ENCODE measurements around the gene CACNA1C. TPM values are rescaled to one million over a fixed set of nuclear protein-coding genes. Genes with fewer than 3 reads are reported as not detected.
A peak's percentile ranks its signal among the peaks of the same experiment; 100 is the strongest.

The CACNA1C gene
- total RNA-seq, 1 donor from 2014 or later, result 102 TPM

DNA sequence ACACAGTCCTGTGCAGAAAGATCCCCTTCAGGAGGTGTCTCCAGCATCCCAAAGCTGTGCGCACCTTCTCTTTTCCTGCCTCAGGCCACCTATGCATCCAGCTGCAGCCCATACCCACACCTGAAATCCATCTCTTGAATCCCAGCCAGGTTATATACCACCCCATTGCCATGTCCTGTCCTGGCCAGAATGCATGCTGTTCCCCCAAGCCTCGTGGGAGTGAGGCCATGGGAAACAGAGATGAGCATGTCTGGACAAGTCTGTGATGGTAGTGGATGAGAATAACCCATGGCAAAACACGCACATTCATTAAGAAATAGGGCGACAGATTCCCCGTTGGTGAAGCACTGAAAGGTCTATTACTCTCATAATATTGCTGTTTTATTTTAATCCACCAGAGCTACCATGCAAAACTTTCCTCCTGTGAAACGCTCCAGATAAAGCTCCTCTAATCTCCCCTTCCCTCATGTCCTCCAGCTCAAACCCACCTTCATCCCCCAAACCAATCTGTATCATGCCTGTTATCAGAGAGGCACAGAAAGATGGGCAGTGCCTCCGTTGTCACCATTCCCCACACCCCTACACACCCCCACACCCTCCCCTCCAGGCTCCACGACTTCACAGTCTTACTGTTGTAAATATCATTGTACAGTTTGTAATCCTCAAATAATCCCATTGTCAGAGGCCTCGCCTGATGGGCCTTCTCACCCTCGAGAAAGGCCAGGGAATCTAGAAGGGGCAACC, 644.4 kb downstream of the CACNA1C start:
- H3K36me3 ChIP-seq, result no peaks in the 10 kb centered on the region
- intact Hi-C loops (cut with DNase I), result no loop called here
- no peak overlapping the region for H3K4me3 ChIP-seq
- no peak overlapping the region for H3K27ac ChIP-seq
- no peaks in the 10 kb centered on the region for H3K27me3 ChIP-seq
- no peaks in the 10 kb centered on the region for H3K9me3 ChIP-seq
- TF ChIP-seq, protein P1, sequence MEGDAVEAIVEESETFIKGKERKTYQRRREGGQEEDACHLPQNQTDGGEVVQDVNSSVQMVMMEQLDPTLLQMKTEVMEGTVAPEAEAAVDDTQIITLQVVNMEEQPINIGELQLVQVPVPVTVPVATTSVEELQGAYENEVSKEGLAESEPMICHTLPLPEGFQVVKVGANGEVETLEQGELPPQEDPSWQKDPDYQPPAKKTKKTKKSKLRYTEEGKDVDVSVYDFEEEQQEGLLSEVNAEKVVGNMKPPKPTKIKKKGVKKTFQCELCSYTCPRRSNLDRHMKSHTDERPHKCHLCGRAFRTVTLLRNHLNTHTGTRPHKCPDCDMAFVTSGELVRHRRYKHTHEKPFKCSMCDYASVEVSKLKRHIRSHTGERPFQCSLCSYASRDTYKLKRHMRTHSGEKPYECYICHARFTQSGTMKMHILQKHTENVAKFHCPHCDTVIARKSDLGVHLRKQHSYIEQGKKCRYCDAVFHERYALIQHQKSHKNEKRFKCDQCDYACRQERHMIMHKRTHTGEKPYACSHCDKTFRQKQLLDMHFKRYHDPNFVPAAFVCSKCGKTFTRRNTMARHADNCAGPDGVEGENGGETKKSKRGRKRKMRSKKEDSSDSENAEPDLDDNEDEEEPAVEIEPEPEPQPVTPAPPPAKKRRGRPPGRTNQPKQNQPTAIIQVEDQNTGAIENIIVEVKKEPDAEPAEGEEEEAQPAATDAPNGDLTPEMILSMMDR (IDR thresholded peaks at IDR 0.05), result no peak
- H3K4me1 ChIP-seq, result no peaks in the 10 kb centered on the region
- DNase-seq (ENCODE audit: low spot score in 2 of 2), result no peak

DNA sequence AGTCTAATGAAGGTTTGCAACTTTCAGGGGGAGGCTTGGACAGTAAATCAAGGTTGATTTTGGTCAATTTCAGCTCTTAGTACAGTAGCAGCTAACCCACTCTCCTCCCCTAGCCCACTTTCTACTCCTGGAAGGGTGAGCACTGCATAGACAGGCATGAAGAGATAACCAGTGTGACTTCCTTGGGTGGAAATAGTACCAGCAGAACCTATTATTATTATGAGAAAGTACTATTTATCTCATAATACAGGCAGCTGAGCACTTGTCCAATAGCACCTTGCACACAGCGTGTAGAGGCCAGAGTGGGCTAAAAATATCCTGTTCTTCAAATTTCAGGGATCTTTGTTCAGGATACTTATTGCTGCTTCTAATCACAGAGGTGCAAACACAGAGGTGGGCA, 645.8 kb downstream of the CACNA1C start:
- intact Hi-C loops (cut with DNase I), result no loop called here
- no peaks in the 10 kb centered on the region for H3K27me3 ChIP-seq

DNA sequence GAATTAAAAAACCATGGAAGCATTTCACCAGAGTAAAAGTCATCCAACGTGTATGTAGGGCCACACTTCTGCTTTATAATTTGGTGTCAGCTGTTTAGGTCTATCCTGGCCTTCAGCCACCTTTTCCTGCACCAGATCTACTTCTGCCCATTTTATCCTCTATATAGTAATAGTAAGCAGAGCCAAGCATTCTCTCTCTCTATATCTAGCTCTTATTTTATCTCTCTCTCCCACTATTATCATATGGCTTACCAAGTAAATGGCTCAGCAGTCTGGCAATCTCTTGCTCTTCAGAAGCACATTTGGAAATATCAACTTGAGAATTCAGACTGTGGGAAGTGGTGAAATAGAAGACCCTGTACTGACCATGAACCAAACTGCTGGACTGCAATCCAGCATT, 657.9 kb downstream of the CACNA1C start:
- Histone ChIP-seq H3K36me3 (no peaks in the 10 kb centered on the region), H3K4me1 (no peaks in the 10 kb centered on the region), H3K4me3 (no peak overlapping the region), H3K27me3 (no peaks in the 10 kb centered on the region), H3K27ac (no peak overlapping the region), H3K9me3 (peaks cover 7 to 40% of the 10 kb centered on the region in 2 donors)
- intact Hi-C loops (cut with DNase I), result no loop called here
- TF ChIP-seq, protein P1 (IDR thresholded peaks at IDR 0.05), result no peak
- no peak for DNase-seq (ENCODE audit: low spot score in 2 of 2)

More for the DNA sequence above, 645.8 kb downstream of the CACNA1C start:
- Histone ChIP-seq H3K9me3 (peaks cover 0 to 4% of the 10 kb centered on the region in 2 donors), H3K27ac (no peak overlapping the region), H3K4me1 (no peaks in the 10 kb centered on the region), H3K4me3 (no peak overlapping the region), H3K36me3 (no peaks in the 10 kb centered on the region)
- DNase-seq (ENCODE audit: low spot score in 2 of 2), result no peak
- TF ChIP-seq, protein P1 (IDR thresholded peaks at IDR 0.05), result no peak

DNA sequence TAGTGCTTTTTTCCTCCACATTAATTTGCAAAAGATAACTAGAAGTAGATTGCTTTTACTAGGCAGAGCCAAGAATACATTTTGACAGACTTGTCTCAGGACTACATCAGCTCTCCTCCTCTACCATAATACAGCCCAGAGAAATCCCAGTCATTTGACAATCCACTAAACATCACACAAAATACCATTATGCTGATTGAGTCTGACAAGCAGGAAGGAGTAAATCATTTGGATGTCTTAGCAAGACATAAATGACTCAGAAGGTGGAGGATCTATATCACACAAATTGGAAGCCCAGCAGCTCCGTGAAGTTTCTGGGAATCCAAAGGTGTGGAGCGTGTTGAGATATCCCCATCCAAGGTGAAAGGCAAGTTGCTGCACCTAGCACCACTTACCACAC, 666.6 kb downstream of the CACNA1C start:
- Histone ChIP-seq H3K36me3 (no peaks in the 10 kb centered on the region), H3K27me3 (no peaks in the 10 kb centered on the region), H3K9me3 (no peaks in the 10 kb centered on the region), H3K27ac (no peak overlapping the region), H3K4me3 (no peak overlapping the region), H3K4me1 (peaks cover 0 to 8% of the 10 kb centered on the region in 2 donors)
- TF ChIP-seq, protein P1 (IDR thresholded peaks at IDR 0.05), result no peak
- DNase-seq (ENCODE audit: low spot score in 2 of 2), result no peak
- intact Hi-C loops (cut with DNase I), result no loop called here

DNA sequence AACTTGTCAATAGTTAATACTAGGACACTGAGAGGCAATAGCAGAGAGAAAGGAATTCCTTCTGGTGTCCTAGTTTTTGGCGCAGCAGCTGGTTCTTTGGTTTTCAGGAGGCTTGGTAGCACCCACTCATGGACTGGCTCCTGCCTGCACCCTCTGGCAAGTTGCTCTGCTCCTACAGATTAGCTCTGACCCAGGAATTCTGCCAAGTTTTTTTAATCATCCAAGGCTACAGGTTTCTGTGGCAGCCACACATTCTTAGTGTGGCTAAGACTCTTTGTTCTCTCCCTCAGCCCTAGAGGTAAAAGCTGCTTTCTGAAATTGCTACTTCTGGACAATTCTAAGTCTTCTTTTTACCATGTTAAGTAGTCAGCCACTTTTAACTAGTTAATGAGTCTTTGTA, 670.0 kb downstream of the CACNA1C start:
- no peaks in the 10 kb centered on the region for H3K27me3 ChIP-seq
- no peak overlapping the region for H3K4me3 ChIP-seq
- H3K4me1 ChIP-seq, result peaks cover 0 to 8% of the 10 kb centered on the region in 2 donors
- TF ChIP-seq, protein P1 (IDR thresholded peaks at IDR 0.05), result no peak
- intact Hi-C loops (cut with DNase I), result no loop called here
- peak overlapping the region in 1 of 2 donors; percentile 35 for H3K27ac ChIP-seq
- no peaks in the 10 kb centered on the region for H3K36me3 ChIP-seq
- no peaks in the 10 kb centered on the region for H3K9me3 ChIP-seq
- no peak for DNase-seq (ENCODE audit: low spot score in 2 of 2)
